ENCODE measurements around the gene WIPF1. TPM values are rescaled to one million over a fixed set of nuclear protein-coding genes. Genes with fewer than 3 reads are reported as not detected.

The WIPF1 gene
- total RNA-seq, 2 donors from 2014 or later, result 8.8 to 17.4 TPM

DNA sequence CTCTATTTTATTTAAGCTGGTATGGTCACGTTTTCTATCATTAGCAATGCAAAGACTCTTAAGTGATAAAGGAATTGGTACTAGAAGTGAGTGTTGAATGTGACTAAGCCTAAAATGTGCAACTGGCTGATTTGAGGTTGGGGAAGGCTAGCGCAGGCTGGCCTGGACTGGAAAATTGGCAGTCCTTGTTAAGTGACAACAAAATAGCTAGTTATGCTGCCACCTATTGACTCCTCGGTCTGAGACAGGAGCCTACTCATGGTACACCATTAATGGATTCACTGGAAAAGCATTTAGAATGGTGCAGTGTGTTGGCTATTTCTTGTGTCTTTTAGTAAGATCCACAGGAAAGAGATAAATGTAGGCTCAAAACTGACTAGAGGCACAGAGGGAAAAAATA lies 5.7 kb upstream of the WIPF1 start:
- intact Hi-C loops (cut with DNase I, micrococcal nuclease), result loop anchor here in 1 of 2 donors (5.0 kb wide), 1 partner anchor 141 kb away; no protein-coding TSS in a partner anchor
- peak; percentile 40 to 42 for DNase-seq

GRCh38 chr2:174602745-174603144 lies 5.1 kb upstream of the WIPF1 start:
- intact Hi-C loops (cut with DNase I, micrococcal nuclease), result loop anchor here in 1 of 2 donors (5.0 kb wide), 1 partner anchor 140 kb away; no protein-coding TSS in a partner anchor
- ATAC-seq, result no peak

More for the DNA sequence above, 5.7 kb upstream of the WIPF1 start:
- ATAC-seq, result peak; percentile 68

DNA sequence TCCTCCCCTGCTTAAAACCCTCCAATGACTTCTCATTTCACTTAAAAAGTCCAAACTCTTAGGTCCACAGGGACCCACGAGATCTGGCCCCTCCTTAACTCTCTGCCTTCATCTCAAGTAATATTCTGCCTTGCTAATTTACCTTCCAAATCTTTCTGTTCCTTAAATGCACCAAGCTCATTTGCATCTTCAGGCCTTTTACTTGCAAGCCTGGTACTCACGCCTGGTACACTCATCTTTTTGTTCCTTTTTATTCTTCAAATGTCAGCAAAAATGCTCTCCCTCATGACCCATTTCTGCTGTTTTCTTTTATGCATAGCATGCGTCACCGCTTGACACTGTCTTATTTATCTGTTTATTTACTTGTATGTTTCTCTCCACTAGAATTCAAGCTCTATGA lies 2.7 kb upstream of the WIPF1 start:
- ATAC-seq, result peak; percentile 15
- intact Hi-C loops (cut with DNase I, micrococcal nuclease), result loop anchor here in 1 of 2 donors (5.0 kb wide), 1 partner anchor 138 kb away; no protein-coding TSS in a partner anchor
- DNase-seq, result no peak

More at GRCh38 chr2:174602745-174603144, 5.1 kb upstream of the WIPF1 start:
- DNase-seq, result no peak

DNA sequence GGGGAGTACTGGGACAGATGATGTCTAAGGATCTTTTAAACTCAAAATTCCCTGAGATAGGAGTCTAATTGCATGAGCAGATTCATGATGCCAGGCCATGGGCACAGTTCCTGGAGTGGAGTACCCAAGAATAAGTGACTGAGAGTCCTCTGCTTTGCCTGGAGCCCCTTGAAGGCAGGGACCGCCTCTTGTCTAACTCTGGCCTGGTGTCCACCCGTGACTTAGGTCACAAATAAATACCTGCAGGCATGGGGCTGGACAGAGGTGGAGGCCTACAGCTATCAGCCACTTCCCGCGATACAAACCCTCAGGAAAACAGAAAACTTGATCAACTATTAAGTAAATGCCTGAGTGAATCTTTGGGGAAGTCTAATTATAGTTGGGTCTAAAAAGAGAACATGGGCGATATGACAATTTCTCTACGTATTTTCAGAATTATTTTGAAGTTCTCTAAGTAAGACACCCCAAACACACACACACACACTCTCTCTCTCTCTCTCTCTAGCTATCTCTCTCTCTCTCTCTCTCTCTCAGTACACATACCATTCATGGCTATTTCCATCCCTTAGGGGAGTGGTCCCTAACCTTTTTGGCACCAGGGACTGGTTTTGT lies 1.8 kb upstream of the WIPF1 start:
- intact Hi-C loops (cut with DNase I, micrococcal nuclease), result no loop called here
- no peak for DNase-seq
- no peak for ATAC-seq

DNA sequence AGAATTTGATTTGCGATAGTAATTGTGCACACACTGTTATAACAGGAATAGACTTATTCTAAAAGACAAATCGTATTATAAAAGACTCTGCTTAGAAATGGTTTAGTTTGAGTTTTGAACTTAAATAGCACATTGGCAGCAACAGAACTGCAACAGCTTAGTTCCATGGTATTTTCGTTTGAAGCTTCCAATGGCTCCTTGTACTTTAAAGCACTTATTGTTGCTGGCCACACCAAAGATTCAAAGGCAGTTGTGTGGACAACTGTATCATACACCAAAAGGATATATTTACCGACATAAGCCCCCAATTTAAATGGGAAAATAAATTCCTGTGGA lies 627 bp downstream of the WIPF1 start:
- DNase-seq, result no peak
- no peak for ATAC-seq
- intact Hi-C loops (cut with DNase I, micrococcal nuclease), result no loop called here

DNA sequence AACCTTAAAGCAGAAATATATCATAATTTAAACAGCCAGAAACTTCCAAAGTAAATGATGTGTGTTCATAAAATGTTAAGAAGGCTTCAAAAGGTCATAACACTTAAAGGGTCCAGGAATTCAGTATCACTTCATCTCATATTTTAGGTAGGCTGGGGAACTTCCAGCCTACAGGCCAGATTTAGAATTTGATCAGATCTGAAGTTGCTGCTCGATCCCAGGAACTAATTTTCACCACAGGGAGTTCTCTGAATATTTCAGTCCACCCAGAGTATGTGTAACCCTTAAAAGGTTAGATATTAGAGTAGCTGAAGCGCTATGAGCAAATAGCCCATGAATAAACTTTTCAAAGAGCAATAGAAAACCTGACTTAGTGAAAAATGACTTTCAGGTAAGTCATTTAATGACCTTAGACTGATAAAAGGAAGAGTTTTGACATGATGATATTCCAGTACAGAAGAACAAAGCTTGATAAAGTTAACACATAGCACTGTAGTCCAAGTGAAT lies 1.7 kb downstream of the WIPF1 start:
- no peak for ATAC-seq
- DNase-seq, result no peak
- intact Hi-C loops (cut with DNase I, micrococcal nuclease), result no loop called here

DNA sequence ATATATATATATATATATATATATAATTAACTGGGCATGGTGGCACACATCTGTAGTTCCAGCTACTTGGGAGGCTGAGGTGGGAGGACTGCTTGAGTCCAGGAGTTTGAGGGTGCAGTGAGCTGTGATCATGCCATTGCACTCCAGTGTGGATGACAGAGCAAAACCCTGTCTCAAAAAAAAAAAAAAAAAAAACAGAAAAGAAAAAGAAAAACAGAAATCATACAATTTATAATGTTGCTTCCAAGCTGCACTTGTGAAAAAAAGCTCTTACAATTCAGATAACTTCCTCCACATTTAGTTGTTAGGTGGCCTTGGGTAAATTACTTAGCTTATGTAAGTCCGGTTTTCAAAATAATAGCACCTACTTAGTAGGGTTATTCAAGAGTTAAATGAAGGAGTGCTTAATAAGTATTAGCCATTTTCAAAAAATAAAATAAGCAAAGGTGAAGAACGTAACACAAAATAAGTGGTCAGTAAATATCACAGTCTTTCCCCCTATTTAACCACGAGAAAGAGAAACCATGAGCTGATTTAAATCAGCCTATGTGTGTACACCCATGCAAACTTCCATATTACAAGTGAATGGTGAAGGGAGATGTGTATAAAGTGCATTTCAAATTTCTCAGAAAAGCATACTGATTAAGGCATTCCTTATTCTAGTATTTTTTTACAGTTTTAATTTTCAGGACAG lies 2.3 kb downstream of the WIPF1 start:
- intact Hi-C loops (cut with DNase I, micrococcal nuclease), result no loop called here
- DNase-seq (no peak), ATAC-seq (no peak)

- DNase-seq (no peak), ATAC-seq (no peak)
- intact Hi-C loops (cut with DNase I, micrococcal nuclease), result no loop called here
These were observed 3.1 kb downstream of the WIPF1 start for GRCh38 chr2:174594456-174594855.

DNA sequence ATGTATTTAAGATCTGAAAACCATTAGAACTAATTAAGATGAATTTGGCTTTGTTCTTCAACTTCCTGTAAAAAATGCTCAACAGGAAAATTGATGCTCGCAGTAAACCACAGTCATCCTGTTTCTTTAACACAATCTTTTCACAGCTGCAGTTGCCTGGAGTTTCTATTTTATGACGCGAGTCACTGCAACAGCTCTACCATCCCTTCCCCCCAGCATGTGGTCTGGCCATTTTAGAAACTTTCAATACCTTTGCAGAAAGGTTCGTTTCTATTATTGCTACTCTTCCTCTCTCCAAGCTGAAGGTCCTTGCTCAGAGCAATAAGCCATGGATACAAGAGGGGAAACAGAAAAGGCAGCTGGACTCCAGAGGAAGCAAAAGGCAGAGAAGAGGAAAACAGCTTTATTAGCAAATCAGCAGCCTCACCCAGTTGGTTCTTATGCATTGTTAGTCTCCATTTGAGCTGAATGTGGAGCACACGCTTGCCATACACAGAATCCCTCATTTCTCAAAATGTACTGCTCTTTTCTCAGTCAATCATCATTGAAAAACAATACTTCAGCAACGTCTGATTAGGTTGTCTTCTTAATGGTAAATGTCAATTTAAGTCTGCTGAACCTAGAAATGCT lies 3.9 kb downstream of the WIPF1 start:
- intact Hi-C loops (cut with DNase I, micrococcal nuclease), result no loop called here
- ATAC-seq, result peak; percentile 59
- peak; percentile 46 to 47 for DNase-seq

DNA sequence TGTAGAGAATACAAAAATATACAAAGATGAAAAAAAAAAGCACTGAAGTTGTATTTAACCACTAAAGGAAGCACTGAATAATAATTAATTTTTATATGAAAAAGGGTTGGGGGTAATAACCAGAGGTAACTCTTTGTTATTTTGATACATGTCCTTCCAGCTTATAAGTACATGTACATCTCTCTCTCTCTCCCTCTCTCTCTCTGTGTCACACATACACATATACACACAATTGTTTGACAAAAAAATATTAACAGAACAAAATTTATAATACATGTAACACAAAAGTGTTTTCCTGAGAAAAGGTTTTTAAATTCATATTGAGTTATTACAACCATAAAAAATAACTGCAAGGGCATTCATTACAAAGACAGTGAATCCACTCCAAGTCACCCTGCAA lies 4.6 kb downstream of the WIPF1 start:
- ATAC-seq, result no peak
- intact Hi-C loops (cut with DNase I, micrococcal nuclease), result no loop called here
- no peak for DNase-seq

DNA sequence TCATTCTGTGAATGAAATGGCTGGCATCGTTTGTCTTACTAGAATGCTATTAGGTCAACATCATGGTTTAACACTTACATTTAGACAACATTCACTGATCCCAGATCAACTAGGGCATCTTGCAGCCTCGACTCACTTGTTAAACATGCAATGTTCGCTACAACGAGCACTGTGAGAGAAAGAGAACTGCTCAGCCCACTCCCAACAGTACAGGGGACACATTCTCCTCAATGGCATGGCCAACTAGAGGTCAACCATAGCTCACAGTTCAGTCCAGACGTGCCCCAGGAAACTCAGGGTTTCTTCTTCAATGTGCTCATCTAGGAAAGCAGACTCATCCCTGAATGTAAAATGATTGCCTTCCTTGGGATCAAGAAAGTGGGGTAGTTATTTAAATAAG lies 5.9 kb downstream of the WIPF1 start:
- intact Hi-C loops (cut with DNase I, micrococcal nuclease), result no loop called here
- no peak for ATAC-seq
- DNase-seq, result no peak

DNA sequence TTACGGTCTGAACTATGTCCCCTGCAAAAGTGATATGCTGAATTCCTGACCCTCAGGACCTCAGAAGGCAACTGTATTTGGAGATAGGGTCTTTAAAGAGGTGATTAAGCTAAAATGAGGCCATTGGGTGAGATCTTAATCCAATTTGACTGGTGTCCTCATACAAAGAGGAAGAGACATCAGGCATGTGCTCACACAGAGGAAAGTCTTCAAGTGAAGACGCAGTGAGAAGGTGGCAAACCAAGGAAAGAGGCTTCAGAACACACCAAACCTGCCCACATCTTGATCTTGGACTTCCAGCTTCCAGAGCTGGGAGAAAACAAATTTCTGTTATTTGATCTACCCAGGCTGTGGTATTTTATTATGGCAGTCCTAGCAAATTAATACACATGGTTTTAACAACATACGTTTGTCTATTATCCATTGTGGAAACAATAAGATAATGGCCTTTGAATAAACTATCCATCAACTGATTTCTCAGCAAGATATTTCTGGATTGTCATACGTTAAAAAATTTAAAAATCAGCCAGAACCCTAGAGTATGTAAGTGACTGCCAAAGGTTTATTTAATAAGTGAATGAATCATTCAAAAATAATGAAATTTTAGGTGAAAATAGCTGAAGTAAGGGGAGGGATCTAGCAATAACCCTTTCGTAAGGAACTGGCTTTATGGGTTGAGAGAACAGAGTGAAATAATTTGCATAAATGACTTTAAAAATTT lies 6.5 kb downstream of the WIPF1 start:
- DNase-seq (no peak), ATAC-seq (no peak)
- intact Hi-C loops (cut with DNase I, micrococcal nuclease), result no loop called here

GRCh38 chr2:174590346-174590745 lies 7.3 kb downstream of the WIPF1 start:
- DNase-seq (no peak), ATAC-seq (no peak)
- intact Hi-C loops (cut with DNase I, micrococcal nuclease), result no loop called here

- intact Hi-C loops (cut with DNase I, micrococcal nuclease), result no loop called here
- DNase-seq, result no peak
- no peak for ATAC-seq
These were observed 8.3 kb downstream of the WIPF1 start for GRCh38 chr2:174589334-174589733.

- DNase-seq (no peak), ATAC-seq (no peak)
- intact Hi-C loops (cut with DNase I, micrococcal nuclease), result no loop called here
These were observed 9.1 kb downstream of the WIPF1 start for GRCh38 chr2:174588463-174588862.

GRCh38 chr2:174587579-174587978 lies 10.0 kb downstream of the WIPF1 start:
- DNase-seq (no peak), ATAC-seq (no peak)
- intact Hi-C loops (cut with DNase I, micrococcal nuclease), result no loop called here

- no peak for ATAC-seq
- intact Hi-C loops (cut with DNase I, micrococcal nuclease), result no loop called here
- DNase-seq, result no peak
These were observed 10.9 kb downstream of the WIPF1 start for GRCh38 chr2:174586418-174587295.

GRCh38 chr2:174585657-174586252 lies 11.8 kb downstream of the WIPF1 start:
- intact Hi-C loops (cut with DNase I, micrococcal nuclease), result no loop called here
- no peak for DNase-seq
- ATAC-seq, result no peak
